HG03097 (cell line): ENCODE measurements around the gene FBN3.
"Not testable (repeated sequence)": the region's sequence is repeated elsewhere in the genome, so short reads cannot be mapped to it uniquely, and the experiment has no call there.

ENCODE experiments used
- ATAC-seq: cut with Tn5 transposase; IDR thresholded peaks from one replicate; pipeline ENCODE4 v1.9.1; 2021; ENCODE audit not compliant: unreplicated experiment, low FRiP score

The FBN3 gene

DNA sequence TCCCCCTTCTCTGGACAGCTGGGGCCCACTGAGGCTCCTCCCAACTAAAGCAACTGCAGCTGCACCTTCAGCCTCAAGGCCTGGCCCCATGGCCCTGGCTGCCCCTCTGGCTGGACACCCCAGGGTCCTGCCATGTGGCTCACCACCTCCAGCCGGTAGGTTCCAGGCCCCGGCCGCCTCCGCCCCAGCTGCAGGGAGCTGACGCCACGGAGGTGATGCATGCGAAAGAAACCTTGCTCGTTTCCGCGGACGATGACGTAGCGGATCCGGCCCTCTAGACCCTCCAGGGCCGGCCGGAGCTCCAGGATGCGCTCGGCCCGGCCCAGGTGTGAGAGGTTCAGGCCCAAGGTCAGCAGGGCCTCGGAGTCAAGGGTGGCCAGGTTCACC lies 83.5 kb downstream of the FBN3 start:
- ATAC-seq: no peak

DNA sequence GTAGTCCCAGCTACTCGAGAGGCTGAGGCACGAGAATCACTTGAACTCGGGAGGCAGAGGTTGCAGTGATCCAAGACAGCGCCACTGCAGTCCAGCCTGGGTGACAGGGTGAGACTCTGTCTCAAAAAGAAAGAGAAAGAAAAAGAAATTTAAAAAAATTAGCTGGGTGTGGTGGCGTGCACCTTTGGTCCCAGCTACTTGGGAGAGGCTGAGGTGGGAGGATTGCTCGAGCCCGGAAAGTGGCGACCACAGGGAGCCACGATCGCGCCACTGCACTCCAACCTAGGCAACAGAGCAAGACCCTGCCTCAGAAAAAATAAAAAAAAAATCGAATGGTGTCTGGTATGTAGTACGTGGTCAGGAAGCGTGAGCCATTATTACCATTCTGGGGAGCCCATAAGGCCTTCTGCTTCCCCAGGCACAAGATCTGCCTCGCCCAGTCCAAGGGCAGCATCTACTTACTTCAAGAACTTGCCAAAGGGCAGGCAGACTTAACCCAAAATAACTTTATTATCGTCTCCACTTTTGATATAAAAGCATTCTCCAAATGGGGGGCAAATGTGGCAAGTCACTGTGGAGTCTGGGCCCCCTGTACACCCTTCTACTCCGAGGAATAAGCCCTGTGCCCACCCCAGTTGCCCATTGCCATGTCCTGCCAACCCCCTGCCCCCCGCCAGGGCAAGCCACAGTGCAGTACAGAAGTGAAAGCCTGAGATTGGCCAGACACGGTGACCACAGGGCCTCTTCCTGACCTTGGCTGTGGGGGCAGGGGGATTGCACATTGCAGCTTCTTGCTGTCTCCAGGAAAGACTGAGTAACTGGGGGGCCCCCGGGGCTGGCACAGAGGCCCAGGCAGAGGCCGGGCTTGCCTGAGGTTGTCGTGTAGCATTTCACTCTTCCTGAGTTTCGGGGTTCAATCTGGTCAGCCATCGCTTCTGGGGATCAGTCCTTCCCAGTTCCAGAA lies 84.2 kb downstream of the FBN3 start:
- no peak for ATAC-seq

DNA sequence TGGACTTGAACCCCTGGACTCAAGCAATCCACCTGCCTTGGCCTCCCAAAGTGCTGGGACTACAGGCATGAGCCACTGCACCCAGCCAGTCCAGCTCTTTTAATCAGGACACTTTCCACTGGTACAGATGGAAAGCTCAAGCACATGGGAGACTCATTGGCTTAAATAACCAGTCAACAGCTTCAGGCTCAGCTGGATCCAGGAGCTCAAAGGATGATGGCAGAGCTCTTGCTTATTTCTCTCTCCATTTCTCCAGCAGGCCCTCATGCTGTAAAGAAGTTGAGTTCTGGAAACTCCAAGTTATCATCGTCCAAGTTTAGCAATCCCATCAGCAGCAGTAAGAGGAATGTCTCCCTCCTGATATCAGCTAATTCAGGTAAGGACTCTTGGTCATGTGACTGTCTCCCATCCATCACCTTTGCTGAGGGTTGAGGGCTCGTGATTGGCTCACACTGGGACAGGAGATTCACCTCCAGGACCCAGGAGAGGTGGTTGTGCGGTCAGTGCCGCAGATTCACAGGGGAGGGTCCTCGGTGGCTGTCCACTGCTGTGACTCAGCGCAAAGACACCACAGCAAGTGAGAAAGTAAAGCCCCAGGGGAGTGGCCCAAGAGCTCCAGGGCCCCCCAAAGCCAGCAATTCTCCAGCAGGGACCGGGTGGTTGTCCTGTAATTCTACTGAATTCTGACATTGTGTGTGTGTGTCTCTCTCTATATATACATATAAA lies 91.7 kb downstream of the FBN3 start:
- no peak for ATAC-seq

DNA sequence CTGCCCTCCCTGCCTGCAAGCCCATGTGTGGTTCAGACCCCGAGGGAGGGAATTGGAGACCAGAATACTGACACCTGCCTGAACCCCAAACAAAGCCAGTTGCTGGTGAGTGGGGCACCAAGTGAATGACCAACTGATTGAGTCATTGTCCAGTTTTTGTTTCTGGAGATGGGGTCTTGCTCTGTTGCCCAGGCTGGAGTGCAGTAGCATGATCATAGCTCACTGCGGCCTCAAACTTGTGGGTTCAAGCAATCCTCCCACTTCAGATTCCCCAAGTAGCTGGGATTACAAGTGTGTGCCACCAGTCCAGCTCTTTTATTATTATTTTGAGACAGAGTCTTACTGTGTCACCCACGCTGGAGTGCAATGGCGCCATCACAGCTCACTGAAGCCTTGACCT lies 92.9 kb downstream of the FBN3 start:
- ATAC-seq: no peak

DNA sequence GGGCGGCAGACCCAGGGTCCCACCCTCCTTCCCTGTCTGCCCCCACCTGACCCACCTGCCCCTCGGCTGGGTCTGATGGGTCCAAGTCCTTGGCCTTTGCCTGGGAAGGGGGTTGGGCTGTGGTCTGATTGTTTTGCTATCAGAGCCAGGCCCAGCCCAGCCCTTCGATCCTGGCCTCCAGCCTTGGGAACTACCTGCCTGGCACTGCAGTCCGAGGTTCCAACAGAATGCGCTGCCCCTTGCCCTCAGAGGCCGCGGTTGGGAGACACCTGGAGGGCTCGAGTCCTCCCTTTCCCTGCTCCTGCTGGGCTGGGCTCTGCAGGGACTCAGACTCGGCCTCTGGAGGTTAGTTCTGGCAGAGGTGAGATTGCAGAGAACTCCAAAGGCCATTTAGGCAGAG lies 95.2 kb downstream of the FBN3 start:
- ATAC-seq: no peak

DNA sequence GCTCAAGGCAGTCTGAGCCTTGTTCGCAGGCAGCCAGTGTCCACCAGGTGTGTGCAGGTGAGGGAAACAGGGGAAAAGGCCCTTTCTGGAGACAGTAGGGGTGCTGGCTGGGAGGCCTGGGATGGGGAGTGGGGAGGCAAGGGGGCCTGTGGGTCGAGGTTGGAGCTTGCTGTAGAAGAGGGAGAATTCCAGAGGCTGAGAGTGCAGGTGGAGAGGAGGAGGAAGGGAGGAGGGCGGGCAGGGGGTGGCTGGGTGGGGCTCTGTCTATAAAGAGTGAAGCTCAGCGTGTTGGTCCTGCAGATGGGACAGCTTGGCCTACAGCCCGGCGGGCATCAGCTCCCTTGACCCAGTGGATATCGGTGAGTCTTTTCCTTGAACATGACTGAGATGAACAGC lies 96.9 kb downstream of the FBN3 start, which contains the start of gene CCL25:
TSS of gene CCL25 (plus strand) at position 297 of the 396 bp plus-strand sequence. CDS start 290 bp downstream, outside the sequence.
- ATAC-seq: no peak

DNA sequence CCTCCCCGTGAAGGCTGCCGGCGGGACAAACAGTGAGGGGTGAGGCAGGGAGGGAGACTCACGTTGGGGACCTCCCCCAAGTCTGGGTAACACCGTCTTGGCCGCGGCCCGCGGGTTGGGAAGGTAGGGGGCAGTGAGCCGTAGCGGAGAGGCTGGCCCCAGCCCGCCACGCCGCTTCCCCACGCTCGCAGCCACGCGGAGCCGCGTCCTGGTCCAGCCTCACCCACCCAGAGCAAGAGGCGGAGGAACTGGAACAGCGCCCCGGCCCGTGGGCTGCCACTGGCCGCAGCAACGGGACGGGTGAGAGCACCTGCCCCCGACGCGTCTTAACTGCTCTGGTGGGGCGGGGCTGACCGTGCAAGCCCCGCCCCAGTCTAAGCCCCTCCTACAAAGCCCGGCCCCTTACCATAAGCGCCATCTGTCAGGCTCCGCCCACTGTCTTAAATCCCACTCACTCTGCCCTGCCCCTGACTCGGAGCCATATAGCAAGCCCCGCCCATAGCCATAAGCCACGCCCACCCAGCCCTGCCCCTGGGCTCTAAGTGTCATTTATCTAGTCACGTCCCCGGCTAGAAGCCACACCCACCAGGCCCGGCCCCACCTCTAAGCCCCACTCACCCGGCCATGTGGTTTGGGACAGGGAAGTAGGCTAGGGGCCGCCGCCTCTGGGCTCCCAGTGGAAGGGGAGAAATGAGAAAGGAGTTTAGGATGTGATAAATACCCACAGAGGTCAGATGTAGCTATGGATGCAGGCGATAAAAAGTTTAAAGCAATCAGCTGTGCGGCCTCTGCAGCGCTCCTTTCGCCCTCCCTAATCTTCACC lies 98.9 kb downstream of the FBN3 start:
- peak; percentile 80 for ATAC-seq

DNA sequence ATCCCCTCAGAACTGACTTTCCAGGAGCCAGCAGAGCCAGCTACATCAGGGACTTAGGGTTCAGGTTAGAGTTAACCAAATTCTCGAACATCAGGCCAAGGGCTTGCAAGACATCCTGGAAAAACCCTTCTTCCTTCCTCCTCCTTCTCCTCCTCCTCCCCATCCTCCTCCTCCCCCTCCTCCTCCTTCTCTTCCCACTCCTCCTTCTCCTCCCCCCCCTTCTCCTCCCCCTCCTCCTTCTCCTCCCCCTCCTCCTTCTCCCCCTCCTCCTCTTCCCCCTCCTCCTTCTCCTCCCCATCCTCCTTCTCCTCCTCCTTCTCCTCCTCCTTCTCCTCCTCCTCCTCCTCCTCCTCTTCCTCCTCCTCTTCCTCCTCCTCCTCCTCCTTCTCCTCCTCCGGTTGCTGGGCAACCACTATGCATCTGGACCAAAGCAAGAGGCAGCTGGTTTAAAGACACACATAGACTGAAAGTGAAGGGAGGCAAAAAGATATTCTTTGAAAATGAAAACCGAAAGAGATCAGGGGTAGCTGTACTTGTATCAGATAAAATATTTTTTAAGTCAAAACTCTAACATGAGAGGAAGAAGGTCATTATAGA lies 102.7 kb downstream of the FBN3 start:
- ATAC-seq: no peak

DNA sequence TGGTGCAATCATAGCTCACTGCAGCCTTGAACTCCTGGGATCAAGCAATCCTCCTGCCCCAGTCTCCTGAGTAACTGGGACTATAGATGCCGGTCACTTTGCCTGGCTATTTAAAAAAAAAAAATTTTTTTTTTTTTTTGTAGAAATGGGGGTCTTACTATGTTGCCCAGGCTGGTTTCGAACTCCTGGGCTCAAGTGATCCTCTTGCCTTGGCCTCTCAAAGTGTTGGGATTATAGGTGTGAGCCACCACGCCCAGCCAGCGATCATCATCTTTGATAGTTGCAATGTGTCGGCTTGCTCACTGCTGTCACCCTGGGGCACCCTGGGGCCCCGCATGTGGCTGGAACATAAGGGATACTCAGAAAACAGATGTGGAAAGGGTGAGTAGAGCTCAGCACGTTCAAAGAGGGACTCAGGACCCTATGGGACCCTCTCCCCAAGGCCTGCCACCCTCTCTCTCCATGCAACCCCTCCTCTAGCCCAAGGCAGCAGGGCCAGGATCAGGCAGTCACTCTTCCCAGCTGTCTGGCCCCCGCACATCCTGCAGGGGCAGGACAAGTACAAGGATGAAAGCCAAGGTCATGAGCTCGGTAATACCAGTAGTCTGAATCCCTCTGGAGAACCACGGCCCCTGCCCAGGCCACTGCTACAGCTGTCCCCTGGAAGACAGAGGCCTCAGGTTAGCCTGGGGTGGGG lies 103.4 kb downstream of the FBN3 start:
- no peak for ATAC-seq

DNA sequence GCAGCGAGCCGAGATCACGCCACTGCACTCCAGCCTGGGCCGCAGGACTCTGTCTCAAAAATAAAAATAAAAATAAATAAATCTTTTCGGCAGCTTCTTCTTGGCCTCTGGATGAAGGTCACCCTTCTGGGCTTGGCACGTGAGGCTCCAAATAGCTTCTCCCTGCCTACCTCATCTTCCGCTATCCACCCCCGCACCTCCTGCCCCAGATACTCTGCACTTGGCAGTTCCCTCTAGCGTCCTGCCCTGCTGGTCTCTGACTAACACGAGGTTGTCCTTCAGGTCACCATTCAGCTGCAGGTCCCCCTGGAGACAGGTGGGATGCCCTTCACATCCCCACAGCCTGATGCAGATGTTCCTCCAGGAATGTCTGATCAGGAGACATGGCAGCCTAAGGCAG lies 105.4 kb downstream of the FBN3 start:
- ATAC-seq: no peak

DNA sequence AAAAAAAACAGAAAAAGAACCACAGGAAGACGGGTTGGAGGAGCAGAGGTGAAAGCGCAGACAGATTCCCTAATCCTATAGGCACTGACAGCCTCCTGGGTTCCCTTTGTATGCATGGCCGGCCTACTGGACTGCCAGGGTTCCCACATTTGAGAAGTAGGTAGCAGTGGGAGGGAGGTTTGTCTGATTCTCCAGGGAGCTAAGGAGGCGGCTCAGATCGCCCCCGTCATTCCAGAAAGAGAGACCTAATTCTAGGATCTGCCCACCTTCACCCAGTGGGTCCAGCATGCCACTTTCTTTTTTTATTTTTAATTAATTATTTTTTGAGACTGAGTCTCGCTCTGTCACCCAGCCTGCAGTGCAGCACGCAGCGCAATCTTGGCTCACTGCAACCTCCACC lies 106.5 kb downstream of the FBN3 start:
- ATAC-seq: no peak

DNA sequence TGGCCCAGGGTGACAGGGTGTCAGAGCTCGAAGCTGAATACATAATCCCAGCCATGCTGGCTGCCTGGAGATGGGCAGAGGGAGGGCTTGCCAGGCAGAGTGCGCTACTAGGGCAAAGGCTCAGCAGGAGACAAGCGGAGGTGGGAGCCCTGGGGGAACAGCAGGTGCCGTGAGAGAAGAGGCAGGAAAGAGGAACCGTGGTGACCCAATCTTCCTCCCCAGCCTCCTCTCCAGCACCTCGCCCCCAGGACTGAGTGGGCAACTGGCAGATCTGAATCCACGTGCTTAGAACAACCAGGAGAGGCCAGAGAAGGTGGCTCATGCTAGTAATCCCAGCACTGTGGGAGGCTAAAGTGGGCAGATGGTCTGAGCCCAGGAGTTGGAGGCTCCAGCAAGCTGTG lies 107.9 kb downstream of the FBN3 start:
- ATAC-seq: no peak

DNA sequence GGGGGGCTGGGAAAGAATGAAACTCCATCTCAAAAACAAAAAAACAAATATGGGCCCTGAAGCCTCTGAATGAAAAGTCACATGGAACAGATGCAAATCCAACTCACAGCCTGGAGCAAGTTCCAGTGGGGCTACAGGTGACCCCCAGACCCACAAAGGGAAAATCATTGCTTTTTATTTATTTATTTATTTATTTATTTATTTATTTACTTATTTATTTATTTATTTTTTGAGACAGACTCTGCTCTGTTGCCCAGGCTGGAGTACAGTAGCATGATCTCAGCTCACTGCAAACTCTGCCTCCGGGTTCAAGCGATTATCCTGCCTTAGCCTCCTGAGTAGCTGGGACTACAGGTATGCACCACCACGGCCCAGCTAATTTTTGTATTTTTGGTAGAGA lies 110.2 kb downstream of the FBN3 start:
- no peak for ATAC-seq

DNA sequence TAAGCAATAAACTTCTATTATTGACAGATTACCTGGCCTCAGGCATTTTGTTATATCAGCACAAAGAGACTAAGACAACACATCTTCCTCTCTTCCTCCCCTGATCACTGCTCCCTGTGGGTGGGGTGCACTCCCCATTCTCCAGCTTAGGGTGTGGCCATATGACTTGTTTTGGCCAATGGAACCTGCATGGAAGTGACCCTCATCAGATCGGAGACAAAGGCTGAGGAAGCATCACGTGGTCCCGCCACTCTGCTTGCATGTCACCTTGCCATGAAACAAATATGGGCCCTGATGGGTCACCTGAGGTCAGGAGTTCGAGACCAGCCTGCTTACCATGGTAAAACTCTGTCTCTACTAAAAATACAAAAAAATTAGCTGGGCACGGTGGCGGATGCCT lies 110.6 kb downstream of the FBN3 start:
- ATAC-seq: no peak

DNA sequence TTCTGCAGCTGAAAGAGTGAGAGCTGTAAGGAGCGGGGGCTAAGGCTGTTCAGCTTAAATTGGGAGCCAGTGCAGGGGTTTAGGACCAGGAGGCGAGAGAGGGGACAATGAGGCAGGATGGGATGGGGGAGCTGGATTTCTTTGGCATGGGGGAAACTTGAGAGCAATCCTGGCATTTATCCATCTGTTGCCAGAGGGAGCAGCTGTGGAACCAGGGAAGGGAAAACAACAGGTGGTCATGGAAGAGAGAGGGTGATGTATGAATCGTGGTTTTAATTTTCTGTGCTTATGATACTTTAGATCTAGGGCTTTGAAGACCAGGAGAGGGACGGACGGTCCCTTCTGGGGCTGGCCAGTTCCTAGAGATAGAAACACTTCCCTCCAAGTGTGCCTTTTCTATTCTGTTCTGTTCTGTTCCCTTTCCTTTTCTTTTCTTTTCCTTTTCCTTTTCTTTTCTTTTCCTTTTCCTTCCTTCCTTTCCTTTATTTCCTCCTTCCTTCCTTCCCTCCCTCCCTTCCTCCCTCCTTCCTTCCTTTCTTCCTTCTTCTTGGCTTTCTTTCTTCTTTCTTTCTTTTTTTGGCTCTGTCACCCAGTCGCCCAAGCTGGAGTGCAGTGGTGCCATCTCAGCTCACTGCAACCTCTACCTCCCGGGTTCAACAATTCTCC lies 112.8 kb downstream of the FBN3 start:
- no peak for ATAC-seq

DNA sequence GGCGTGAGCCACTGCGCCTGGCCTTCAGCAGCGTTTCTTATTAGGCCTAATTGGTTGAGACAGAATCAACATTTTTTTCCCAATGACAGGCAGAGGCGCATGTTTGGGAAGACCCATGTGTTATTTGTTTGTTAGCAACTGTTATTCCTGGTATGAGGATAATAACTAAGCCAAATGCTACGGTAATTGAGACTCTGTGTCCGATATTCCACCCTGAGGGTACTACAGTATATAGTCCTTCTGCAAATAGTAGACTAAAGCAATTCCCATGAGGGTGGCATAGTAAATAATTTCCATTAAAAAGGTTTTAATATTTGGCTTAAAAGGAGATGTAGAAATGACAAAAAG lies 115.2 kb downstream of the FBN3 start:
- ATAC-seq: no peak

DNA sequence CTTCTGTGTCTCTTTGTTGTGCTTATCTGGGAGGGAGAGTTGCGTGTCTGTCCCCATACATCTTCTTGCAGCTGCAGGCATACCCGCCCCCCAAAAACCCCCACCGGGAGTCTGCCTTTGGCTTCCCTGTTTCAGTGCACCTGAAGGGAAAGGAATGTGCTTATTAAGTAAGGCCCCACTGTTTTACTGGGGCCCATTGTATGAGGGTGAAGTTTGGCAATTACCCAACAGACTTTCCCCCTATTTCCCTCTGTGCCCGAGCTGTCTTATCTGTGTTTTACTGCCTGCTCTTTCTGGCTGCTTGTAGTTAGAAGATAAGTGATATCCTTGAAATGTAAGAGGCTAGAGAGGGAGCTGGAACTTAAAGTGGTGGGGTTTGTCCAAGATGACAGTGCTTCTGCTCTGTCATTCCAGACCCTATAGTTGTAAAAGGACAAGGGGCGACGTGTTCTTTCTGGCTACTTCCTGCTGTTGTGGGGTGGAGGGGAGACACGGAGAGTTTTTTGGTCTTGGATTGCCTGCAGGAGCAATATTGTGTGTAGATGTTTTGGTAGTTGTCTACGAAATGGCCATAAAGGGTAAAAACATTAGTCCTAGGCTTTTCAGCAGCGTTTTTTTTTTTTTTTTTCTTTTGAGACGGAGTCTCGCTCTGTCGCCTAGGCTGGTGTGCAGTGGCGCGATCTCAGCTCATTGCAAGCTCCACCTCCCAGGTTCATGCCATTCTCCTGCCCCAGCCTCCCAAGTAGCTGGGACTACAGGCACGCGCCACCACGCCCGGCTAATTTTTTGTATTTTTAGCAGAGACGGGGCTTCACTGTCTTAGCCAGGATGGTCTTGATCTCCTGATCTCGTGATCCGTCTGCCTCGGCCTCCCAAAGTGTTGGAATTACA lies 115.9 kb downstream of the FBN3 start:
- ATAC-seq: not testable (repeated sequence)

DNA sequence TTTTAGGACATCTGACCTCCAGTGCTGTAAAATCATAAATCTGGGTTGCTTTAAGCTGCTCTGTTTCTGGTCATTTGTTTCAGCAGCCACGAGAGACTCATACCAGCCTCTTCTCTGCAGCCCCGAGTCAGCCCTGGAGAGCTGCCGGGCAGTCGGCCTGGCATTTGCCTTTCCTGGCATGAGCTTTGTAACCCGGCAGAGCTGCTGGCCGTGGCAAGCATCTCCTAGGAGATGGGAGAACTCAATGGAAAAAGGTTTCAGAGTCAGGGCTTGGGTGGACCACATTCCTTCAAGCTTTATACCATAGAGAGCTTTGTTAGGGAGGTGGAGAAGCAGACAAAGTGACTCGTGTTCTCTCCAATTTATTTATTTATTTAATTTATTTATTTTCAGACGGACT lies 118.4 kb downstream of the FBN3 start:
- no peak for ATAC-seq
